PC-3 (cell line): ENCODE results near the gene LIMA1. TPM values are rescaled to one million over a fixed set of nuclear protein-coding genes. Genes with fewer than 3 reads are reported as not detected.
"Not testable (repeated sequence)": the region's sequence is repeated elsewhere in the genome, so short reads cannot be mapped to it uniquely, and the experiment has no call there.

ENCODE experiments used
- ATAC-seq: fragments of 200-7000 bp; cut with Tn5 transposase; 2 replicates; pipeline ENCODE4 v1.9.1; 2020; ENCODE audit warnings: mild to moderate bottlenecking, moderate library complexity
- BruUV-seq: library from RNA; stranded (reverse); fragments of 400-500 nt; replicated peaks from 2 replicates; lab custom pipeline; 2021; lab: Mats Ljungman, UMichigan
- CTCF ChIA-PET: fragments of 300-600 bp; sonication (Branson Sonifier 250); formaldehyde crosslinking; loops from one replicate; lab custom pipeline; 2022; ENCODE audit warnings: antibody characterized with exemption; lab: Charles Lee
- POLR2A ChIA-PET: fragments of 300-600 bp; sonication (Branson Sonifier 250); formaldehyde crosslinking; loops from one replicate; lab custom pipeline; 2022; ENCODE audit warnings: antibody characterized with exemption; ENCODE audit not compliant: unreplicated experiment; lab: Charles Lee
- DNase-seq: peaks from one replicate; pipeline ENCODE4 v3.0.0-alpha.2; 2015
- H2AFZ ChIP-seq: fragments of 300-600 bp; sonication (generic); 2 replicates; pipeline ENCODE4 v1.6.0; 2016; ENCODE audit warnings: antibody characterized with exemption, low read length
- H3F3A ChIP-seq: fragments of 300-600 bp; sonication (generic); one replicate; pipeline ENCODE4 v1.6.0; 2017; ENCODE audit warnings: antibody characterized with exemption, low read length, control low read depth, mild to moderate bottlenecking; ENCODE audit not compliant: unreplicated experiment
- H3K27ac ChIP-seq: fragments of 300-600 bp; sonication (generic); 2 replicates; pipeline ENCODE4 v1.5.1; 2016; ENCODE audit warnings: mild to moderate bottlenecking, low read length
- H3K27me3 ChIP-seq: fragments of 300-600 bp; sonication (generic); 2 replicates; pipeline ENCODE4 v1.6.1; 2016; ENCODE audit warnings: low read length, mixed read lengths
- H3K36me3 ChIP-seq: fragments of 300-600 bp; sonication (generic); 2 replicates; pipeline ENCODE4 v1.6.1; 2016; ENCODE audit warnings: low read depth, mixed run types, low read length, mixed read lengths
- H3K4me1 ChIP-seq: fragments of 300-600 bp; sonication (generic); 2 replicates; pipeline ENCODE4 v1.5.1; 2016; ENCODE audit warnings: low read length; ENCODE audit not compliant: insufficient read depth
- H3K4me2 ChIP-seq: fragments of 300-600 bp; sonication (generic); 2 replicates; pipeline ENCODE4 v1.6.0; 2016; ENCODE audit warnings: low read length
- H3K4me3 ChIP-seq: fragments of 300-600 bp; sonication (generic); 2 replicates; pipeline ENCODE4 v1.5.1; 2016; ENCODE audit warnings: mild to moderate bottlenecking, low read length, mixed read lengths
- H3K79me2 ChIP-seq: fragments of 300-600 bp; sonication (generic); 2 replicates; pipeline ENCODE4 v1.6.1; 2017; ENCODE audit warnings: low read length, mixed read lengths
- H3K9ac ChIP-seq: fragments of 300-600 bp; sonication (generic); 2 replicates; pipeline ENCODE4 v1.6.0; 2016; ENCODE audit warnings: mild to moderate bottlenecking, low read length
- H3K9me2 ChIP-seq: fragments of 300-600 bp; sonication (generic); replicated peaks from 2 replicates; pipeline ENCODE4 v1.6.1; 2016; ENCODE audit warnings: mixed run types, low read length, mixed read lengths
- H3K9me3 ChIP-seq: fragments of 300-600 bp; sonication (generic); 2 replicates; pipeline ENCODE4 v1.6.1; 2016; ENCODE audit warnings: low read length, mixed read lengths
- H4K20me1 ChIP-seq: fragments of 300-600 bp; sonication (generic); 2 replicates; pipeline ENCODE4 v1.6.1; 2016; ENCODE audit warnings: low read length, mixed read lengths
- CTCF ChIP-seq: fragments of 300-600 bp; sonication (generic); conservative IDR thresholded peaks from 2 replicates; pipeline ENCODE4 v1.5.1; 2017; ENCODE audit warnings: antibody characterized with exemption, low read depth, mild to moderate bottlenecking, low read length
- EZH2 ChIP-seq: fragments of 300-600 bp; sonication (generic); IDR thresholded peaks from one replicate; pipeline ENCODE4 v1.6.1; 2017; ENCODE audit warnings: antibody characterized with exemption, mild to moderate bottlenecking, low read length; ENCODE audit not compliant: unreplicated experiment
- EZH2phosphoT487 ChIP-seq: fragments of 300-600 bp; sonication (generic); IDR thresholded peaks from 2 replicates; pipeline ENCODE4 v1.6.1; 2018; ENCODE audit warnings: mild to moderate bottlenecking, antibody characterized with exemption, low read length, borderline replicate concordance
- intact Hi-C: fragments of 100-400 bp; cut with micrococcal nuclease; formaldehyde crosslinking; loops from 2 replicates; pipeline ENCODE4 v1.9.0; 2023
- total RNA-seq: library from RNA; depleted of rRNA; stranded (reverse); fragments of >200 nt; gene quantifications from 2 replicates; pipeline ENCODE4 v1.2.3, GENCODE V29; 2014

Gene LIMA1
- total RNA-seq, 1 experiment from 2014 or later, result 45.1 TPM

- H3K9me2 ChIP-seq, H3K4me2 ChIP-seq, CTCF ChIA-PET, H3K9ac ChIP-seq, H2AFZ ChIP-seq, H3K9me3 ChIP-seq, H3K27me3 ChIP-seq, BruUV-seq, H4K20me1 ChIP-seq, DNase-seq, H3K4me3 ChIP-seq, ATAC-seq, intact Hi-C loops, H3K36me3 ChIP-seq, POLR2A ChIA-PET, H3F3A ChIP-seq: not testable (repeated sequence)
- Histone ChIP-seq H3K27ac (peak overlapping the region; percentile 11; the same call in 1 of the 2 replicates), H3K4me1 (peaks cover 36% of the 10 kb centered on the region), H3K79me2 (peaks cover 16% of the 10 kb centered on the region; the same call in 1 of the 2 replicates)
Measured at GRCh38 chr12:50275127-50275526, 8.2 kb downstream of the LIMA1 start.

- TF ChIP-seq EZH2phosphoT487 (no peak), EZH2 (no peak), CTCF (no peak)
- DNase-seq (no peak), ATAC-seq (no peak)
- Histone ChIP-seq H4K20me1 (no peaks in the 10 kb centered on the region), H3K27ac (no peak overlapping the region), H2AFZ (no peak overlapping the region), H3K9me3 (no peaks in the 10 kb centered on the region), H3K9me2 (no peaks in the 10 kb centered on the region), H3K4me1 (peaks cover 30% of the 10 kb centered on the region), H3K9ac (no peak overlapping the region), H3K79me2 (no peaks in the 10 kb centered on the region), H3K36me3 (no peaks in the 10 kb centered on the region), H3K4me2 (no peak overlapping the region), H3K27me3 (no peaks in the 10 kb centered on the region), H3K4me3 (no peak overlapping the region), H3F3A (peaks cover 3% of the 10 kb centered on the region)
- ChIA-PET CTCF (no interaction called here), POLR2A (no interaction called here)
- intact Hi-C loops, result no loop called here
- no TSS peak for BruUV-seq
Measured at GRCh38 chr12:50271724-50272247, 11.5 kb downstream of the LIMA1 start.

- Histone ChIP-seq H2AFZ (no peak overlapping the region), H3K79me2 (no peaks in the 10 kb centered on the region), H3K27ac (no peak overlapping the region), H4K20me1 (no peaks in the 10 kb centered on the region), H3K36me3 (peaks cover 2% of the 10 kb centered on the region; the same call in 1 of the 2 replicates), H3K9me3 (no peaks in the 10 kb centered on the region), H3K9ac (no peak overlapping the region), H3F3A (no peaks in the 10 kb centered on the region), H3K27me3 (no peaks in the 10 kb centered on the region), H3K4me2 (no peak overlapping the region), H3K4me3 (no peak overlapping the region), H3K9me2 (no peaks in the 10 kb centered on the region), H3K4me1 (peaks cover 3% of the 10 kb centered on the region)
- BruUV-seq, result no TSS peak
- CTCF ChIA-PET, result no interaction called here
- no peak for DNase-seq
- POLR2A ChIA-PET, result no interaction called here
- intact Hi-C loops, result no loop called here
- ATAC-seq, result no peak
- no peak for TF ChIP-seq CTCF
- no peak for TF ChIP-seq EZH2phosphoT487
- TF ChIP-seq EZH2, result no peak
Measured at GRCh38 chr12:50268482-50268881, 14.8 kb downstream of the LIMA1 start.
